Keratinocyte (primary cell): Measurements from ENCODE around the gene RPL28. TPM values are rescaled to one million over a fixed set of nuclear protein-coding genes. Genes with fewer than 3 reads are reported as not detected.

Experiments
- DNase-seq: peaks from one replicate; pipeline ENCODE4 v3.0.0-alpha.2; 2011; ENCODE audit warnings: low read depth, missing footprints, low spot score
- FAIRE-seq: peaks from 2 replicates; lab custom pipeline; 2011; peaks lifted over from hg19 to GRCh38; lab: Jason Lieb, UNC
- H2AFZ ChIP-seq: 2 replicates; pipeline ENCODE4 v1.6.0; 2012; ENCODE audit warnings: low read length, control low read depth, inconsistent platforms; ENCODE audit not compliant: control insufficient read depth
- H3K27ac ChIP-seq: 2 replicates; pipeline ENCODE4 v1.5.1; 2011; ENCODE audit warnings: low read length; ENCODE audit not compliant: control insufficient read depth, insufficient read depth
- H3K27me3 ChIP-seq: 3 replicates; pipeline ENCODE4 v1.6.0; 2011; ENCODE audit warnings: low read length; ENCODE audit not compliant: control insufficient read depth, insufficient read depth; ENCODE audit errors: extremely low read depth
- H3K36me3 ChIP-seq, 2 experiments: 2 replicates in 1 of 2; 3 replicates in 1 of 2; pipeline ENCODE4 v1.5.1; 2011; ENCODE audit warnings: low read length in 2 of 2, mild to moderate bottlenecking in 1 of 2; ENCODE audit not compliant: control insufficient read depth in 2 of 2, insufficient read depth in 2 of 2; ENCODE audit errors: extremely low read depth in 1 of 2
- H3K4me1 ChIP-seq: 3 replicates; pipeline ENCODE4 v1.5.1; 2011; ENCODE audit warnings: low read length; ENCODE audit not compliant: control insufficient read depth, insufficient read depth; ENCODE audit errors: extremely low read depth
- H3K4me2 ChIP-seq: 3 replicates; pipeline ENCODE4 v1.6.0; 2011; ENCODE audit warnings: low read depth, low read length; ENCODE audit not compliant: control insufficient read depth, insufficient read depth; ENCODE audit errors: extremely low read depth
- H3K4me3 ChIP-seq, 3 experiments: fragments of 200-600 bp in 1 of 3; sonication (generic) in 1 of 3; 2 replicates in 2 of 3; 3 replicates in 1 of 3; pipeline ENCODE4 v1.5.1; 2011 to 2016; ENCODE audit warnings: low read length in 3 of 3, mild to moderate bottlenecking in 3 of 3, control low read depth in 2 of 3, inconsistent platforms in 1 of 3, low read depth in 1 of 3, mixed read lengths in 1 of 3, mixed run types in 1 of 3, moderate library complexity in 1 of 3; ENCODE audit not compliant: control insufficient read depth in 2 of 3, insufficient read depth in 2 of 3; ENCODE audit errors: extremely low read depth in 1 of 3
- H3K79me2 ChIP-seq: 2 replicates; pipeline ENCODE4 v1.6.0; 2012; ENCODE audit warnings: low read length; ENCODE audit not compliant: control insufficient read depth, insufficient read depth
- H3K9ac ChIP-seq: 3 replicates; pipeline ENCODE4 v1.6.0; 2011; ENCODE audit warnings: low read length; ENCODE audit not compliant: control insufficient read depth, insufficient read depth; ENCODE audit errors: extremely low read depth
- H3K9me1 ChIP-seq: 3 replicates; pipeline ENCODE4 v1.6.0; 2011; ENCODE audit warnings: low read length; ENCODE audit not compliant: control insufficient read depth, insufficient read depth; ENCODE audit errors: extremely low read depth
- H3K9me3 ChIP-seq: 2 replicates; pipeline ENCODE4 v1.5.1; 2012; ENCODE audit warnings: low read depth, low read length; ENCODE audit not compliant: control insufficient read depth
- H4K20me1 ChIP-seq: 3 replicates; pipeline ENCODE4 v1.6.0; 2011; ENCODE audit warnings: low read length; ENCODE audit not compliant: control insufficient read depth, insufficient read depth; ENCODE audit errors: extremely low read depth
- EZH2 ChIP-seq: IDR thresholded peaks from one replicate; pipeline ENCODE4 v1.6.1; 2012; ENCODE audit warnings: inconsistent platforms, mild to moderate bottlenecking, low read length, moderate library complexity
- dilution Hi-C: fragments of 300-500 bp; cut with MboI; formaldehyde crosslinking; loops from one replicate; pipeline ENCODE4 v1.7.0; 2020; ENCODE audit warnings: low sequenced_read_pairs; ENCODE audit not compliant: extremely low pct_ligation_motif_present
- polyA plus RNA-seq, 5 experiments: library from polyadenylated mRNA; depleted of rRNA in 3 of 5; stranded (reverse) in 3 of 5; stranded (forward) in 1 of 5; unstranded in 1 of 5; fragments of >200 nt; gene quantifications; 1 replicate in 1 of 5; 2 replicates in 3 of 5; 3 replicates in 1 of 5; pipeline versions ENCODE4 v1.2.1 to v1.2.3, GENCODE V29; 2011 to 2012; ENCODE audit warnings: missing spikeins in 2 of 5, low read depth in 1 of 5, low replicate concordance in 1 of 5
- TF ChIP-seq, protein P1 (sequence below), 3 experiments: IDR thresholded peaks in 1 of 3; conservative IDR thresholded peaks in 1 of 3; optimal IDR thresholded peaks in 1 of 3; 2 replicates in 2 of 3; 3 replicates in 1 of 3; pipeline versions ENCODE3 to v1.5.1; 2011; ENCODE audit warnings: low read length in 3 of 3, mild to moderate bottlenecking in 3 of 3, moderate library complexity in 2 of 3, control low read depth in 1 of 3, inconsistent platforms in 1 of 3; ENCODE audit not compliant: insufficient read depth in 2 of 3; ENCODE audit errors: extremely low read depth in 1 of 3

Gene RPL28
- polyA plus RNA-seq, 1 donor (not counting 4 experiments of a cell fraction or from before 2014, with no cell fraction given): 282 TPM

DNA sequence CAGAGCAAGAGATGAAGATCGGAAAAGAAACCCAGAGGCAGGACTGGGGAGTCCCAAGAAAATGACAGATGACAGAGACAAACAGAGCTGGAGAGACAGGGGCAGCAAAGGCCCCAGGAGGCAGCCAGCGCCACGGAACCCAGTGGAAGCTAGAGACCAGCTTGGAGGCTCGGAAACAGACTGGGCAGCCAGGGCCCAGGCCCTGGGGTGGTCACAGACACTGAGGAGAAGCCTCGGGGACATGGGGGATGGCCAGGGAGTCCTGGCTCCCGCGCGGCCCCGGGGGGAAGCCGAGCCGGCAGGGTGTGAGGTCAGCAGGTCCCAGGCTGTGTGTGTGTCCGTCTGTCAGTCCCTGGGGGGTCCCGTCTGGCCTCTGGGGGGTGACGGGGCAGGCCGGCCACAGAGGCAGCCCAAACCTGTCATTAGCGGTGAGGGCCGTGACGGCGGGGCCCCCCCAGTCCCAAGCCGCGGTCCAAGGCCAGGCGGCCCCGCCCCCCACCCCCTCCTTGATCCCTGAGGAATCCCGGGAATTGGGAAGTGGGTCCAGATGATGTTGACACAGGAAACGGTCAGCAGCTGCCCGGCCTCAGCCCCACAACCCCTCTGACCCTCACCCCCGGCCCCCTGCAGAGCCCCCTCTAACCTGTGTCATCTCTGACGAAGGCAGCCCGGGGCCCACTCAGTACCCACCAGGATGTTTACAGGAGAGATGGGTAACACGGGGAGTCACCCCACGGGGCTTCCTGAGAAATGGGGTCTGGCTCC lies 11.6 kb upstream of the RPL28 start:
- Histone ChIP-seq H4K20me1 (no peaks in the 10 kb centered on the region), H3K9me3 (no peaks in the 10 kb centered on the region), H2AFZ (no peak overlapping the region), H3K36me3 (no peaks in the 10 kb centered on the region), H3K27me3 (peaks cover 15% of the 10 kb centered on the region), H3K4me2 (no peak overlapping the region), H3K9ac (no peak overlapping the region), H3K9me1 (no peaks in the 10 kb centered on the region), H3K4me1 (peaks cover 10% of the 10 kb centered on the region), H3K27ac (no peak overlapping the region), H3K4me3 (no peak overlapping the region), H3K79me2 (no peaks in the 10 kb centered on the region)
- FAIRE-seq (no peak), DNase-seq (no peak)
- TF ChIP-seq, protein P1, sequence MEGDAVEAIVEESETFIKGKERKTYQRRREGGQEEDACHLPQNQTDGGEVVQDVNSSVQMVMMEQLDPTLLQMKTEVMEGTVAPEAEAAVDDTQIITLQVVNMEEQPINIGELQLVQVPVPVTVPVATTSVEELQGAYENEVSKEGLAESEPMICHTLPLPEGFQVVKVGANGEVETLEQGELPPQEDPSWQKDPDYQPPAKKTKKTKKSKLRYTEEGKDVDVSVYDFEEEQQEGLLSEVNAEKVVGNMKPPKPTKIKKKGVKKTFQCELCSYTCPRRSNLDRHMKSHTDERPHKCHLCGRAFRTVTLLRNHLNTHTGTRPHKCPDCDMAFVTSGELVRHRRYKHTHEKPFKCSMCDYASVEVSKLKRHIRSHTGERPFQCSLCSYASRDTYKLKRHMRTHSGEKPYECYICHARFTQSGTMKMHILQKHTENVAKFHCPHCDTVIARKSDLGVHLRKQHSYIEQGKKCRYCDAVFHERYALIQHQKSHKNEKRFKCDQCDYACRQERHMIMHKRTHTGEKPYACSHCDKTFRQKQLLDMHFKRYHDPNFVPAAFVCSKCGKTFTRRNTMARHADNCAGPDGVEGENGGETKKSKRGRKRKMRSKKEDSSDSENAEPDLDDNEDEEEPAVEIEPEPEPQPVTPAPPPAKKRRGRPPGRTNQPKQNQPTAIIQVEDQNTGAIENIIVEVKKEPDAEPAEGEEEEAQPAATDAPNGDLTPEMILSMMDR (optimal IDR thresholded peaks at IDR 0.05 in 1 of 3, IDR thresholded peaks at IDR 0.05 in 1 of 3, conservative IDR thresholded peaks at IDR 0.05 in 1 of 3; ENCODE audit: extremely low read depth in 1 of 3, insufficient read depth in 2 of 3, low read length in 3 of 3): no peak
- no peak for TF ChIP-seq EZH2
- dilution Hi-C loops: no loop called here

DNA sequence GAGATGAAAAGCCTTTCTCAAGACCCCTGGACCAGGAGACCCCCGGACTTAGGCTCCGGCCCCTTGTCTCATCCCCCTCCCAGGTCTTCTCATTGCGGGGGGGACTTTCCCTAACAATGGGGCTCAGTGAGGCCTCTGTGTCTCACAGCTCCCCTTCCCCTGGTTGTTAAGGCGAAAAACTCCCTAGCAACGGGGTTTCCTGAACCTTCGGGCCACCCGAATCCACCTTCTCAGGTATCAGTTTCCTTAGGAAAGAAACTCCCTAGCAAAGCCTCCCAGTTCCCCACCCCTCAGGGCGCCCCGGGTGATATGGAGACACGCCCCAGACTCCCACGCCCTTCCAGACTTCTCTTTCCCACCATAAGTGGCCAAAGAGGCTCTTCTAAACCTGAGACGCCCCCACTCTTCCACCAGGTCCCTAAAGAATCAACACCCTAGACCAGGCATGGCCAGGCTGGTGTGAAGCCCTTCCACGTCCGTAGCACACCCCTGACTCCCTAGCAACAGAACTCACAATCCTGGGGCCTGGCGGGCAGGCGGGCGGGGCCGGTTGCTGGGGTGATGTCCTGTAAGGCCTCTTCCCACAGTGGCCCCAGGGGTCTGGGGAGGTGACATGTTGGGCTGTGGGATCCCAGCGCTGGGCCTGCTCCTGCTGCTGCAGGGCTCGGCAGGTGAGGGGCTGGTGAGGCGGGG lies 9.3 kb upstream of the RPL28 start, which contains the start of gene TMEM190:
TSS of gene TMEM190 (plus strand) at position 586 of the 693 bp plus-strand sequence. CDS start at position 614, 28 bp downstream.
- no peak for FAIRE-seq
- Histone ChIP-seq H3K27me3 (peaks cover 8% of the 10 kb centered on the region), H3K79me2 (no peaks in the 10 kb centered on the region), H4K20me1 (no peaks in the 10 kb centered on the region), H3K4me1 (no peaks in the 10 kb centered on the region), H3K27ac (no peak within 1 kb of the TSS), H3K9ac (no peak within 1 kb of the TSS), H2AFZ (no peak within 1 kb of the TSS), H3K9me3 (no peaks in the 10 kb centered on the region), H3K36me3 (no peaks in the 10 kb centered on the region), H3K4me3 (no peak within 1 kb of the TSS), H3K9me1 (no peaks in the 10 kb centered on the region), H3K4me2 (no peak within 1 kb of the TSS)
- no peak for DNase-seq
- no peak for TF ChIP-seq EZH2
- TF ChIP-seq, protein P1 (optimal IDR thresholded peaks at IDR 0.05 in 1 of 3, IDR thresholded peaks at IDR 0.05 in 1 of 3, conservative IDR thresholded peaks at IDR 0.05 in 1 of 3; ENCODE audit: extremely low read depth in 1 of 3, insufficient read depth in 2 of 3, low read length in 3 of 3): no peak
- dilution Hi-C loops: no loop called here
